A549 (cell line): ENCODE data around the gene EPDR1.

Experiments
- CBX8 ChIP-seq: fragments of 200-600 bp; sonication (generic); IDR thresholded peaks from 2 replicates; pipeline ENCODE4 v1.6.1; 2016
- CEBPB ChIP-seq, 2 experiments: fragments of >200 bp in 1 of 2; sonication (Bioruptor Twin) in 1 of 2; formaldehyde crosslinking in 1 of 2; IDR thresholded peaks; 2 replicates each; pipeline ENCODE4 v1.6.1; 2012 to 2016
- CTCF ChIP-seq: fragments of >200 bp; sonication (Bioruptor Twin); formaldehyde crosslinking; IDR thresholded peaks from 3 replicates; pipeline ENCODE4 v1.5.1; 2016
- EHMT2 ChIP-seq: fragments of 200-600 bp; sonication (generic); IDR thresholded peaks from 2 replicates; pipeline ENCODE4 v1.6.1; 2016; ENCODE audit warnings: antibody characterized with exemption, low read depth, mild to moderate bottlenecking, moderate library complexity
- EP300 ChIP-seq, 2 experiments: fragments of >200 bp; sonication (Bioruptor Twin); formaldehyde crosslinking; IDR thresholded peaks; 2 replicates in 1 of 2; 3 replicates in 1 of 2; pipeline ENCODE4 v1.6.1; 2016 to 2017
- MAFK ChIP-seq: fragments of 450-650 bp; IDR thresholded peaks from 2 replicates; pipeline ENCODE4 v1.6.1; 2014; ENCODE audit not compliant: partially characterized antibody
- MYC ChIP-seq: IDR thresholded peaks from 2 replicates; pipeline ENCODE4 v1.6.1; 2012; ENCODE audit warnings: mild to moderate bottlenecking, inconsistent platforms, low read length, improper control_type of control experiment, borderline replicate concordance
- NFE2L2 ChIP-seq: fragments of 150-350 bp; conservative IDR thresholded peaks from 2 replicates; pipeline ENCODE4 v1.6.1; 2014; ENCODE audit warnings: low read length
- POLR2A ChIP-seq: IDR thresholded peaks from 2 replicates; pipeline ENCODE4 v1.6.1; 2012; ENCODE audit warnings: mild to moderate bottlenecking, low read length
- POLR2AphosphoS2 ChIP-seq: conservative IDR thresholded peaks from 2 replicates; pipeline ENCODE4 v1.6.1; 2012; ENCODE audit warnings: low read length, improper control_type of control experiment, inconsistent platforms
- REST ChIP-seq: fragments of 200-600 bp; sonication (generic); IDR thresholded peaks from 2 replicates; pipeline ENCODE4 v1.6.1; 2016; ENCODE audit warnings: antibody characterized with exemption, mild to moderate bottlenecking, moderate library complexity
- USF2 ChIP-seq: fragments of 450-650 bp; IDR thresholded peaks from 2 replicates; pipeline ENCODE4 v1.6.1; 2014; ENCODE audit warnings: antibody characterized with exemption
- ZFP36 ChIP-seq: fragments of 450-650 bp; IDR thresholded peaks from 2 replicates; pipeline ENCODE4 v1.6.1; 2014; ENCODE audit warnings: borderline replicate concordance; ENCODE audit not compliant: partially characterized antibody

GRCh38 chr7:37981664-37982063 is 61.2 kb downstream of the EPDR1 start:
- TF ChIP-seq CBX8 (no peak), POLR2AphosphoS2 (no peak), CTCF (no peak), MAFK (no peak), MYC (no peak), POLR2A (no peak), NFE2L2 (no peak), REST (no peak), EP300 (IDR thresholded peaks at IDR 0.05) (no peak), CEBPB (IDR thresholded peaks at IDR 0.05) (no peak), ZFP36 (no peak), USF2 (no peak), EHMT2 (no peak)
